Measurements from ENCODE around the gene SLC24A5.

Gene SLC24A5

DNA sequence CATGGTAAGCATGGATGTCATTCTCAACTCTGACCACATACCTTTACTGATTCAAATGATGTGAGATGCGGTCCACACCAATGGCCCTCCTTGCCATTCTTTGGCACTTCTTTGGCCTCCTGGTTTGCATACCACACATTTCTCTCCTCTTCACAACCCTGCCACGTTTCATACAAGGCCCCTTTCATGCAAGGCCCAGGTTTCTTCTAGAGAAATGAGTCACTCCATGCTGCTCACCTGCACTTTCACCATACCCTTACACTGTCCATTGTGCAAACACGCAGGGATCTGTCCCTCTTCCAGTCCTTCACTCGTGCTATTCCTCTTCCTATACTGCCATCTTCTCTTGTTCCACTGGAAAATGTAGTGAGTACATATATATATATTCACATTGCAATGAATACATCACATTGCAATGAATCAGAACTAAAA is 24.4 kb upstream of the SLC24A5 start:
- TF ChIP-seq, protein P1, sequence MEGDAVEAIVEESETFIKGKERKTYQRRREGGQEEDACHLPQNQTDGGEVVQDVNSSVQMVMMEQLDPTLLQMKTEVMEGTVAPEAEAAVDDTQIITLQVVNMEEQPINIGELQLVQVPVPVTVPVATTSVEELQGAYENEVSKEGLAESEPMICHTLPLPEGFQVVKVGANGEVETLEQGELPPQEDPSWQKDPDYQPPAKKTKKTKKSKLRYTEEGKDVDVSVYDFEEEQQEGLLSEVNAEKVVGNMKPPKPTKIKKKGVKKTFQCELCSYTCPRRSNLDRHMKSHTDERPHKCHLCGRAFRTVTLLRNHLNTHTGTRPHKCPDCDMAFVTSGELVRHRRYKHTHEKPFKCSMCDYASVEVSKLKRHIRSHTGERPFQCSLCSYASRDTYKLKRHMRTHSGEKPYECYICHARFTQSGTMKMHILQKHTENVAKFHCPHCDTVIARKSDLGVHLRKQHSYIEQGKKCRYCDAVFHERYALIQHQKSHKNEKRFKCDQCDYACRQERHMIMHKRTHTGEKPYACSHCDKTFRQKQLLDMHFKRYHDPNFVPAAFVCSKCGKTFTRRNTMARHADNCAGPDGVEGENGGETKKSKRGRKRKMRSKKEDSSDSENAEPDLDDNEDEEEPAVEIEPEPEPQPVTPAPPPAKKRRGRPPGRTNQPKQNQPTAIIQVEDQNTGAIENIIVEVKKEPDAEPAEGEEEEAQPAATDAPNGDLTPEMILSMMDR (conservative IDR thresholded peaks at IDR 0.05; ENCODE audit: low read length) = no peak
- no peak overlapping the region for H3K4me3 ChIP-seq (ENCODE audit: low read length)
- DNase-seq (ENCODE audit: low read depth) = no peak

GRCh38 chr15:48096813-48097212 is 24.0 kb upstream of the SLC24A5 start:
- no peak overlapping the region for H3K4me3 ChIP-seq (ENCODE audit: low read length)
- TF ChIP-seq, protein P1 (conservative IDR thresholded peaks at IDR 0.05; ENCODE audit: low read length) = no peak
- DNase-seq (ENCODE audit: low read depth) = peak; percentile 71

DNA sequence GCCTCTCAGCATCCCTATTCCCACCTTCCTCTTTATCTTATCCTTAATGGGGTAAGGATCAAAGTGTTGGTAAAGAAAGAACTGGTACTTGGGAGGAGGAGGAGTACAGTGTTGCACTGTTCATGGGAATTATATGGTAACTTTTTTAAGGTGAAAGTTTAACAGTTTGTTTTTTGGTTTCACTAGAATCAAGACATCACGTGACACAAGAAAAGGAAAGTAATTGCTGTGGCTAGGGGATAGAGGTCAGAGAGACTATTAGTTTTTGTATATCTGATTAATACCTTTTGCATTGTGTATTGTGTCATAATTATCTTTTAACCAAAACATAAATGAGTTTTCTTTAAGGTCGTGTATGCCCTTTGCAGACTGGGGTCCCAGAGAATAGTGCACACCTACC is 23.5 kb upstream of the SLC24A5 start:
- H3K4me3 ChIP-seq (ENCODE audit: low read length) = no peak overlapping the region
- TF ChIP-seq, protein P1 (conservative IDR thresholded peaks at IDR 0.05; ENCODE audit: low read length) = no peak
- DNase-seq (ENCODE audit: low read depth) = no peak

DNA sequence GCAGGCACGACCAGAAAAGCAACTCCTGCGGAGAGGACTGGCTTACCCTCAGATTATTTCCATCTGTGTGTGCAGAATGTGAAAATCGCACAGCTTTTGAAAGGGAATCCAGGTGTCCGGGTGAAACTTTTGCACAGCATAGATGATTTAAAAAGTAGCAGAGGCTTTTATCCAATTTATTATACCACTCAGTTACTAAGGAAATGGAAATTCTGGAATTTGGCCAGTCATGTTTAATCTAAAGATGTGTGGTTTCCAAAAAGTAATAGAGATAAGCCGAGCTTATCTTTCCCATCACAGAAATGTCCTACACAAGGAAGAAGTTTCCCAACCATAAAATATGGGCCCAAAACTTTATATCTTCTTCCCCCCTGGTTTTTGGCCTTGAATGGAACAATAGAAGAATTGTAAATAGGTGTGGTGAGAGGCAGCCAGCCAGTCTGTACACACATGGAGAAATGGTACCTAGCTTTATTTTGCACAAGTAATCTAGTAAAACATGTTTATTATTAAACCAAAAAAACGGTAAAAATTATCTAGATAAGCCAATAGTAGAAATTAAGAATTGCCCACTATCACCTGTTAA is 19.3 kb upstream of the SLC24A5 start:
- H3K4me3 ChIP-seq (ENCODE audit: low read length) = no peak overlapping the region
- TF ChIP-seq, protein P1 (conservative IDR thresholded peaks at IDR 0.05; ENCODE audit: low read length) = no peak

GRCh38 chr15:48102167-48102566 is 18.6 kb upstream of the SLC24A5 start:
- DNase-seq (ENCODE audit: low read depth) = no peak
- no peak overlapping the region for H3K4me3 ChIP-seq (ENCODE audit: low read length)
- TF ChIP-seq, protein P1 (conservative IDR thresholded peaks at IDR 0.05; ENCODE audit: low read length) = no peak

More for the DNA sequence above, 19.3 kb upstream of the SLC24A5 start:
- DNase-seq (ENCODE audit: low read depth) = no peak

GRCh38 chr15:48103647-48104046 is 17.1 kb upstream of the SLC24A5 start:
- DNase-seq (ENCODE audit: low read depth) = no peak

GRCh38 chr15:48105936-48106335 is 14.9 kb upstream of the SLC24A5 start:
- TF ChIP-seq, protein P1 (conservative IDR thresholded peaks at IDR 0.05; ENCODE audit: low read length) = no peak
- H3K4me3 ChIP-seq (ENCODE audit: low read length) = no peak overlapping the region
- DNase-seq (ENCODE audit: low read depth) = no peak

More at GRCh38 chr15:48103647-48104046, 17.1 kb upstream of the SLC24A5 start:
- no peak overlapping the region for H3K4me3 ChIP-seq (ENCODE audit: low read length)
- TF ChIP-seq, protein P1 (conservative IDR thresholded peaks at IDR 0.05; ENCODE audit: low read length) = no peak
